AG04450 (cell line): ENCODE measurements around the gene PLA2G4C. TPM values are rescaled to one million over a fixed set of nuclear protein-coding genes. Genes with fewer than 3 reads are reported as not detected.

Experiments used
- CTCF ChIA-PET: fragments of 300-600, 350-600 bp; formaldehyde crosslinking; extraction: SDS; loops from one replicate; lab custom pipeline; 2022; ENCODE audit warnings: antibody characterized with exemption, inconsistent platforms; lab: Charles Lee
- POLR2A ChIA-PET: fragments of 350-600 bp; formaldehyde crosslinking; extraction: SDS; loops from one replicate; lab custom pipeline; 2021; ENCODE audit warnings: antibody characterized with exemption, inconsistent platforms; lab: Yijun Ruan, JAX
- DNase-seq: peaks from one replicate; pipeline ENCODE4 v3.0.0-alpha.2; 2011; ENCODE audit warnings: low read depth, low spot score
- H3K27ac ChIP-seq: one replicate; pipeline ENCODE4 v1.5.1; 2012; ENCODE audit warnings: low read depth, low read length, control low read depth
- H3K27me3 ChIP-seq: one replicate; pipeline ENCODE4 v1.6.0; 2012; ENCODE audit warnings: low read length; ENCODE audit not compliant: control insufficient read depth, insufficient read depth
- H3K4me3 ChIP-seq: 2 replicates; pipeline ENCODE4 v1.5.1; 2011; ENCODE audit warnings: mild to moderate bottlenecking, low read depth, low read length, control low read depth
- H3K9me3 ChIP-seq: 2 replicates; pipeline ENCODE4 v1.5.1; 2012; ENCODE audit warnings: low read length; ENCODE audit not compliant: control insufficient read depth, insufficient read depth
- polyA plus RNA-seq: library from polyadenylated mRNA; depleted of rRNA; stranded (reverse); fragments of >200 nt; gene quantifications from 2 replicates; pipeline ENCODE4 v1.2.3, GENCODE V29; 2011
- TF ChIP-seq, protein P1 (sequence below): IDR thresholded peaks from 2 replicates; pipeline ENCODE4 v1.5.1; 2011; ENCODE audit warnings: low read depth, low read length, control low read depth, inconsistent platforms

PLA2G4C gene
- polyA plus RNA-seq, 1 experiment, result 8.0 TPM

DNA sequence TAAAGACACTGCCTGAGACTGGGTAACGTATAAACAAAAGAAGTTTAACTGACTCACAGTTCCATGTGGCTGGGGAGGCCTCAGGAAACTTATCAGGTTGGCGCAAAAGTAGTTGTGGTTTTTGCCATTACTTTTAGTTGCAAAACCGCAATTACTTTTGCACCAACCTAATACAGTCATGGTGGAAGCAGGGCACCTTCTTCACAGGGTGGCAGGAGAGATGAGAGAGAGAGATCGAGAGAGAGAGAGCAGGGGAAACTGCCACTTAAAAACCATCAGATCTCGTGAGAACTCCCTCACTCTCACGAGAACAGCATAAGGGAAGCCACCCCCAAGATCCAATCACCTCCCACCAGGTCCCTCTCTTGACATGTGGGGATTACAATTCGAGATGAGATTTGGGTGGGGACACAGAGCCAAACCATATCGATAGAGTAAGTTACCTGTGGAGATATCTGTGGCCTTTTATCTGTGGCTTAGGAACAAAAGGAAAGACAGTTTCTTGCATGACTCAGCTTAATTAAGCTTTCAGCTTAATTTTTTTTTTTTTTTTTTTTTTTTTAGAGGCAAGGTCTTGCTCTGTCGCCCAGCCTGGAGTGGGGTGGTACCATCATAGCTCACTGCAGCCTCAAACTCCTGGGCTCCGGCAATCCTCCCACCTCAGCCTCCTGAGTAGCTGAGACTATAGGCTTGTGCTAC is 59.1 kb downstream of the PLA2G4C start:
- no peak overlapping the region for H3K27ac ChIP-seq
- ChIA-PET CTCF (no interaction called here), POLR2A (no interaction called here)
- DNase-seq, result no peak
- peaks cover 5% of the 10 kb centered on the region; the same call in 1 of the 2 replicates for H3K9me3 ChIP-seq
- TF ChIP-seq, protein P1, sequence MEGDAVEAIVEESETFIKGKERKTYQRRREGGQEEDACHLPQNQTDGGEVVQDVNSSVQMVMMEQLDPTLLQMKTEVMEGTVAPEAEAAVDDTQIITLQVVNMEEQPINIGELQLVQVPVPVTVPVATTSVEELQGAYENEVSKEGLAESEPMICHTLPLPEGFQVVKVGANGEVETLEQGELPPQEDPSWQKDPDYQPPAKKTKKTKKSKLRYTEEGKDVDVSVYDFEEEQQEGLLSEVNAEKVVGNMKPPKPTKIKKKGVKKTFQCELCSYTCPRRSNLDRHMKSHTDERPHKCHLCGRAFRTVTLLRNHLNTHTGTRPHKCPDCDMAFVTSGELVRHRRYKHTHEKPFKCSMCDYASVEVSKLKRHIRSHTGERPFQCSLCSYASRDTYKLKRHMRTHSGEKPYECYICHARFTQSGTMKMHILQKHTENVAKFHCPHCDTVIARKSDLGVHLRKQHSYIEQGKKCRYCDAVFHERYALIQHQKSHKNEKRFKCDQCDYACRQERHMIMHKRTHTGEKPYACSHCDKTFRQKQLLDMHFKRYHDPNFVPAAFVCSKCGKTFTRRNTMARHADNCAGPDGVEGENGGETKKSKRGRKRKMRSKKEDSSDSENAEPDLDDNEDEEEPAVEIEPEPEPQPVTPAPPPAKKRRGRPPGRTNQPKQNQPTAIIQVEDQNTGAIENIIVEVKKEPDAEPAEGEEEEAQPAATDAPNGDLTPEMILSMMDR, result no peak
- H3K27me3 ChIP-seq, result peaks cover 7% of the 10 kb centered on the region
- H3K4me3 ChIP-seq, result no peak overlapping the region

DNA sequence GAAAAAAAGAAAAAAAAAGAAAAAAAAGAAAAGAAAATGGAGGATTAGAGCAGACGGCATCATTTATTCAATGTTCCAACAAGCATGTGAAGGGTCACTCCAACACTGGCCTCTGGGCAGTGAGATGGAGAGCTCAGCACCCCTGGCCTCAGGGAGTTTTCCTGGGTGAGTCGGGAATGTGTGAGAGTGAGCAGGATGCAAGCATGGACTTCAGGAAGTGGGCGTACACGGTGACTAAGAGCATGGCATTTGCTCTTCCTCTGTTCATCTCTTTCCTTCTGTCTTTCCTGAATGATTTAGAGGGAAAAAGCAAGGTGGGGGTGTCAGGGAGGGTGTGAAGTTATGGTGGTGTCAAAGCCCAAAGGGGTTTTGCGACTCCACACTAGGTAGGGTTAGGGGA is 66.1 kb downstream of the PLA2G4C start:
- Histone ChIP-seq H3K27me3 (peaks cover 3% of the 10 kb centered on the region), H3K27ac (no peak overlapping the region), H3K9me3 (peaks cover 8% of the 10 kb centered on the region), H3K4me3 (no peak overlapping the region)
- no peak for DNase-seq
- CTCF ChIA-PET, result interaction anchor here (0.6 kb wide), 1 partner anchor 82 kb away, joined by 3 read pairs; no protein-coding TSS in a partner anchor
- POLR2A ChIA-PET, result no interaction called here
- TF ChIP-seq, protein P1, result no peak

DNA sequence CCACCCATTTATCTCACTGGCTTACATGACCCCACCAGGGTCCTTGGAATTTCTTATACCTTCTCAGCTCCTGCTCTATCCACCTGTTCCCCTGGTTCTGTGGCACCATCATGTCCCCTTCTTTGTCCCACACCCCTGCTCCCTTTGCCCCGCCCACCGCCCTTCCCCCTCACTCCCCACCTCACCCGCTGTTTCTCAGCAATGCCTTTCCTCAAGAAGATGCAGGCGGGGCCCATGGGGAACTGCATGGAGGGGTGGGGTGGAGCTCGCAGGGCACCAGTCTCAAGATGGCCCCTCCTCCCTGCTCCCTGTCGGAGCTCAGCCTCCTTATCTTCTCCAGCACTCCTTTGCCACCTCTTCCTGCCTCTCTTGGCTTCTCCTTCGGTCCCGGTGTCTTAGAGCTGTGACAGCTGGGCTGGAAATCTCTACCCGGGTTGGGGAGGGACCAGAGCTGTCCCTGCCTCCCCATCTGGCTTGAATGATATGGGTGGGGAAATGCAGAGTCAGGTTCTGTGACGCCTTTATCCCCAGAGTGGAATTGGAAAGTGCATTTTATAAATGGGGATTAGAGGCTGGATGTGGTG is 66.8 kb downstream of the PLA2G4C start, which contains the start of gene CABP5:
Gene CABP5 (minus strand): TSS at position 405 of the 584 bp plus-strand sequence. CDS start 157 bp downstream, at position 248.
- CTCF ChIA-PET, result no interaction called here
- DNase-seq, result no peak
- TF ChIP-seq, protein P1, result no peak
- Histone ChIP-seq H3K4me3 (no peak within 1 kb of the TSS), H3K9me3 (peaks cover 8% of the 10 kb centered on the region), H3K27me3 (peaks cover 1% of the 10 kb centered on the region), H3K27ac (no peak within 1 kb of the TSS)
- POLR2A ChIA-PET, result no interaction called here

DNA sequence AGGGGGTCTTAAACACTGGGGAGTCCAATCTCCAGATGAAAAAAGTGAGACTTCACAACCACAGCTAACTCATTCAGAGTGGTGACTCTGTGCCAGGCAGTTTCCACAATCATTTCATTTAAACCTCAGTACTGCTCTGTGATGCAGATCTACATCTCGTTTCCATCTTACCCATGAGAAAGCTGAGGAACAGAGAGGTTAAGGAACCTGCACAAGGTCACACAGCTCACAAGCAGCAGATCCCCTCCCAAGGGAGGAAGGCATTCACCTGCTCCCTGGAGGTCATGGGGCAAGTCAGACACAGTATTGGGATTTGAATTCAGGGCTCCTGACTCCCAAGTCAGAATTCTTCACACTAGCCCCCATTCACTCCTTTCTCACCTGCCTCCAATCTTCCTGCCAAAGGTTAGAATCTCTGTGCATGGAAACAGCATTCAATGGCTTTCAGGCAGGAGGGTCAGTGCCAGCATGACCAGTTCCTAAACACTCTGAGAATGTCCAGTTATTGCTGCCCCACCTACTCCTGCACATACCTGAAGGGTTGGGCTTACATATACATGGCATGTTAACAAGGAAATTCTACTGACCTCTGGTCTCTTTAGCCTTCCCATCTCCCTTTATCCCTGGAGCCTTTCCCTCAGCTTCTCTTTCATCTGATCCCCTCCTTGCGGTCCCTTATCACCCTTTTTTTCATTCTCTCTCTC is 68.6 kb downstream of the PLA2G4C start:
- H3K4me3 ChIP-seq, result no peak overlapping the region
- no peaks in the 10 kb centered on the region for H3K27me3 ChIP-seq
- ChIA-PET POLR2A (no interaction called here), CTCF (no interaction called here)
- TF ChIP-seq, protein P1, result no peak
- H3K9me3 ChIP-seq, result peaks cover 11% of the 10 kb centered on the region
- no peak for DNase-seq
- H3K27ac ChIP-seq, result no peak overlapping the region
